Mesendoderm (in vitro differentiated cells): ENCODE measurements around the gene ZNF322.

ENCODE experiments used
- DNase-seq: peaks from one replicate; pipeline ENCODE4 v3.0.0; 2013
- H2AK5ac ChIP-seq: 2 replicates; pipeline ENCODE4 v1.6.1; 2013; ENCODE audit warnings: low read length, inconsistent platforms
- H2BK120ac ChIP-seq: 2 replicates; pipeline ENCODE4 v1.6.1; 2013; ENCODE audit warnings: low read depth, mild to moderate bottlenecking, low read length, moderate library complexity, mixed read lengths
- H2BK15ac ChIP-seq: replicated peaks from 2 replicates; pipeline ENCODE4 v1.6.1; 2013; ENCODE audit warnings: low read depth, mild to moderate bottlenecking, moderate library complexity
- H2BK5ac ChIP-seq: 2 replicates; pipeline ENCODE4 v1.6.1; 2013; ENCODE audit warnings: low read length, inconsistent platforms
- H3K18ac ChIP-seq: 2 replicates; pipeline ENCODE4 v1.6.1; 2013; ENCODE audit warnings: mild to moderate bottlenecking, low read length, mixed read lengths
- H3K23ac ChIP-seq: one replicate; pipeline ENCODE4 v1.6.1; 2013; ENCODE audit warnings: low read length
- H3K27ac ChIP-seq: 2 replicates; pipeline ENCODE4 v1.5.1; 2013; ENCODE audit warnings: low read depth, mild to moderate bottlenecking, inconsistent platforms, low read length, moderate library complexity
- H3K27me3 ChIP-seq: 2 replicates; pipeline ENCODE4 v1.6.1; 2013; ENCODE audit warnings: low read length, control low read depth, mild to moderate bottlenecking, inconsistent platforms; ENCODE audit not compliant: insufficient read depth, poor library complexity
- H3K36me3 ChIP-seq: 2 replicates; pipeline ENCODE4 v1.6.1; 2013; ENCODE audit warnings: low read length, inconsistent platforms; ENCODE audit not compliant: control insufficient read depth, insufficient read depth
- H3K4ac ChIP-seq: one replicate; pipeline ENCODE4 v1.6.1; 2013; ENCODE audit warnings: low read depth, mild to moderate bottlenecking, low read length, moderate library complexity
- H3K4me1 ChIP-seq: 2 replicates; pipeline ENCODE4 v1.6.1; 2013; ENCODE audit warnings: low read depth, low read length, inconsistent platforms; ENCODE audit not compliant: control insufficient read depth
- H3K4me2 ChIP-seq: 2 replicates; pipeline ENCODE4 v1.6.1; 2013; ENCODE audit warnings: low read length
- H3K4me3 ChIP-seq: 2 replicates; pipeline ENCODE4 v1.5.1; 2013; ENCODE audit warnings: mild to moderate bottlenecking, low read length
- H3K56ac ChIP-seq: one replicate; pipeline ENCODE4 v1.6.1; 2013; ENCODE audit warnings: low read length
- H3K79me1 ChIP-seq: 2 replicates; pipeline ENCODE4 v1.6.1; 2013; ENCODE audit warnings: low read length, inconsistent platforms
- H3K79me2 ChIP-seq: 2 replicates; pipeline ENCODE4 v1.6.1; 2013; ENCODE audit warnings: mild to moderate bottlenecking, low read length; ENCODE audit not compliant: control insufficient read depth, insufficient read depth
- H3K9ac ChIP-seq: 2 replicates; pipeline ENCODE4 v1.6.1; 2013; ENCODE audit warnings: low read length, inconsistent platforms
- H4K5ac ChIP-seq: one replicate; pipeline ENCODE4 v1.6.1; 2013; ENCODE audit warnings: low read length
- H4K8ac ChIP-seq: one replicate; pipeline ENCODE4 v1.6.1; 2013; ENCODE audit warnings: low read depth, mild to moderate bottlenecking, control low read depth, low read length, moderate library complexity
- WGBS: extraction: QIAGEN DNeasy Blood & Tissue Kit; methylation state at CpG from one replicate; pipeline ENCODE4 v1.1.7; 2013; ENCODE audit warnings: low lambda C conversion rate, missing lambda C conversion rate; ENCODE audit not compliant: insufficient coverage; ENCODE audit errors: extremely low coverage; 5-methylcytosine and 5-hydroxymethylcytosine counted together

Gene ZNF322

DNA sequence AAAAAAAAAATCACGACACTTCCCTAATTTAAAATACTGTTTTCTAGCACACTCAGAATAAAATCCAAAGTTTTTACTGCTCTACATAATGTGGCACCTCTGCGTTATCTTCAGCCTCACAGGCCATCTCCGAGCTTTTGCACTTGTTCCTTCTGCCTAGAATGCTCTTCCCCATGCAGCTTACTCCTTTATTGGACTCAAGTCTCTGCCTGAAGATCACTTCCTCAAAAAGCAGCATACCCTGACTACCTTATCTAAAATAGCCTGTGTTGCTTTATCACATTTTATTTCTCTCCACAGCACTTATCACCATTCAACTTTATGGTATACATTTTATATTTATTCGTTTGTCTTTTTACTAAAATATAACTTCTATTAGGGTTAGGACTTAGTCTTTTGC is 2.3 kb downstream of the ZNF322 start:
- Histone ChIP-seq H3K79me1 (peaks cover 3% of the 10 kb centered on the region), H3K23ac (no peak overlapping the region), H2BK15ac (no peak overlapping the region), H3K9ac (no peak overlapping the region), H4K8ac (no peak overlapping the region), H3K4me3 (no peak overlapping the region), H3K27ac (no peak overlapping the region), H2BK5ac (no peak overlapping the region), H3K4me1 (no peaks in the 10 kb centered on the region), H3K36me3 (no peaks in the 10 kb centered on the region), H3K56ac (no peak overlapping the region), H2BK120ac (no peak overlapping the region), H3K18ac (no peak overlapping the region), H3K79me2 (peaks cover 5% of the 10 kb centered on the region), H3K4ac (no peak overlapping the region), H3K27me3 (no peaks in the 10 kb centered on the region), H4K5ac (no peak overlapping the region), H3K4me2 (no peak overlapping the region), H2AK5ac (no peak overlapping the region)
- no CpG with 5 or more reads among the region's 4 CpGs for WGBS
- DNase-seq: no peak

DNA sequence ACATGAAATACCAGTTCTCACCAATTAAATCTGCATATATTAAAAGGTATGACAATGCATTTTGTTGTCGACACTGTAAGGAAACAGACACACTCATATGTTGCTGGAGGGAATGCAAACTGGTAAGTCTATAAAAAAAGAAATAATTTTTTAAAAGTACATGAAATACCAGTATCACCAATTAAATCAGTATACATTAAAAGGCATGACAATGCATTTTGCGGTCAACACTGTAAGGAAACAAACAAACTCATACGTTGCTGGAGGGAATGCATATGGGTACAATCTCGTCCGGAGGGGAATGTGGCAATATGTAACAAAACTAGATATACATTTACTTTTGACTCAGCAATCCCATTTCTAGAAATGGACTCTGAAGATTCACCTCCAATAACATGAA is 6.5 kb downstream of the ZNF322 start:
- Histone ChIP-seq H3K27me3 (no peaks in the 10 kb centered on the region), H3K9ac (no peak overlapping the region), H3K18ac (no peak overlapping the region), H2BK120ac (no peak overlapping the region), H2AK5ac (no peak overlapping the region), H2BK5ac (no peak overlapping the region), H3K56ac (no peak overlapping the region), H4K5ac (no peak overlapping the region), H3K36me3 (no peaks in the 10 kb centered on the region), H3K23ac (no peak overlapping the region), H2BK15ac (no peak overlapping the region), H3K4ac (no peak overlapping the region), H3K79me2 (no peaks in the 10 kb centered on the region), H3K79me1 (peaks cover 1% of the 10 kb centered on the region), H3K4me2 (no peak overlapping the region), H3K4me3 (no peak overlapping the region), H3K27ac (no peak overlapping the region), H3K4me1 (no peaks in the 10 kb centered on the region), H4K8ac (no peak overlapping the region)
- no peak for DNase-seq
- no CpG with 5 or more reads among the region's 5 CpGs for WGBS

DNA sequence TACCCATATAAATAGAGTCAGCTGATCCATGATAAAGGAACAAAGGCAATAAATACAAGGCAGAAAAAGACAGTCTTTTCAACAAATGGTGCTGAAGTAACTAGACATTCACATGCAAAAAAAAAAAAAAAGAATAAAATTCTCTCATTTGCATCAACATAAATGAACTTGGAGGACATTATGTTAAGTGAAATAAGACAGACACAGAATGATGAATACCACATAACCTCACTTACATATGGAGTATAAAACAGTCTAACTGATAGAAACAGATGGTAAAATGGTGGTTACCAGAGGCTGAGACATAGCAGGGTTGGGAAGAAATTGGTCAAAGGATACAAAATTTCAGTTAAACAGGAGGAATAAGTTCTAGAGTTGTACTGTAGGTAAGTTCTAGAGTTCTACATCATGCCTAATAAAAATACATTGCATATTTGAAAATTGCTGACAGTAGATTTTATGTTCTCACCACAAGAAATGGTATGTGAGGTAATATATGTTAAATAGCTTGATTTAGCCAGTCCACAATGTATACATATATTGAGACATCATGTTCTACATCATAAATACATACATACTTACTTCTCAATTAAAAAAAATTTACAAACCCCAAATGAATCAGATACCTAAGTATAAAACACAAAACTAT is 8.3 kb downstream of the ZNF322 start:
- Histone ChIP-seq H3K4me2 (no peak overlapping the region), H4K8ac (no peak overlapping the region), H2BK5ac (no peak overlapping the region), H3K79me1 (no peaks in the 10 kb centered on the region), H3K9ac (no peak overlapping the region), H2BK120ac (no peak overlapping the region), H4K5ac (no peak overlapping the region), H3K4me3 (no peak overlapping the region), H2AK5ac (no peak overlapping the region), H2BK15ac (no peak overlapping the region), H3K27ac (no peak overlapping the region), H3K27me3 (no peaks in the 10 kb centered on the region), H3K4ac (no peak overlapping the region), H3K56ac (no peak overlapping the region), H3K4me1 (no peaks in the 10 kb centered on the region), H3K18ac (no peak overlapping the region), H3K79me2 (no peaks in the 10 kb centered on the region), H3K36me3 (no peaks in the 10 kb centered on the region), H3K23ac (no peak overlapping the region)
- no peak for DNase-seq

DNA sequence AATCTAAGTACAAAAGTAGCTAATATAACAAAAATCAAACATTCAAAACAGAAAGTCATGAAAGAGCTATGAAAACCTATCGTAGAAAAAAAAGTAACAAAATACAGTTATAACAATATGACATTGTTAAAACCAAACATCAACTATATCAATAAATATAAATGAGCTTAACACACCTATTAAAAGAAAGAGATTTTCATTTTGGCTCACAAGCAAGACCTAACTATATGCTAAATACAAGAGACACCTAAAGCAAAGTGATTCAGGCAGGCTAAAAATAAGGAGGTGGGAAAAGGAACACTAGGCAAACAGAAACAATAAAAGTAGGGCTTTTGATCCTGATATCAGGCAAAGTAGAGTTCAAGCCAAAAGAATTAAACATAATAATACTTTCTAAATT is 13.5 kb downstream of the ZNF322 start:
- no peak overlapping the region for H3K27ac ChIP-seq
- no peaks in the 10 kb centered on the region for H3K79me2 ChIP-seq
- H3K79me1 ChIP-seq: peaks cover 4% of the 10 kb centered on the region
- no peak overlapping the region for H3K4ac ChIP-seq
- H3K18ac ChIP-seq: no peak overlapping the region
- H3K56ac ChIP-seq: no peak overlapping the region
- H2BK15ac ChIP-seq: no peak overlapping the region
- no peak overlapping the region for H2BK120ac ChIP-seq
- no peaks in the 10 kb centered on the region for H3K27me3 ChIP-seq
- H3K9ac ChIP-seq: no peak overlapping the region
- no peak overlapping the region for H3K4me2 ChIP-seq
- no peak overlapping the region for H2AK5ac ChIP-seq
- H4K5ac ChIP-seq: no peak overlapping the region
- no peak overlapping the region for H2BK5ac ChIP-seq
- WGBS: no CpG with 5 or more reads among the region's 1 CpG
- H3K36me3 ChIP-seq: no peaks in the 10 kb centered on the region
- DNase-seq: no peak
- no peak overlapping the region for H3K4me3 ChIP-seq
- H3K23ac ChIP-seq: no peak overlapping the region
- H4K8ac ChIP-seq: no peak overlapping the region
- H3K4me1 ChIP-seq: no peaks in the 10 kb centered on the region

DNA sequence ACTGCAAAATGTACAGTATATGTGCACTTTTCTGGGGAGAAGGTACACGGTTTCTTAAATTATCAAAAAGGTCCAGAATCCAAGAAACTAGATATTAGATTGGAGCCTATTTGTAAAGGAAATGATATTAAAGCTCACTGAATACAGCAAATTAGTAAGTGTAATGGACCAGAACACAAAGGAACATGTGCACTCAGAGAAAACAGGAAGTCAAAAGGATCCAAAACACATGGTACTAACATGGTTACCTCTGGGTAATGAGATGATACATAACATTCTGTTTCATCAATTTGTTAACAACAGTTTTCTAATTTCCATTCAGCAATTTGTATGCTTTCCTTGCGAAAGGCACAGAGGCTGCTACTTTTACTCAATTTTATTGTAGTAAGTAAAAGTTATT is 18.7 kb downstream of the ZNF322 start:
- Histone ChIP-seq H3K79me1 (peaks cover 9% of the 10 kb centered on the region), H3K56ac (no peak overlapping the region), H3K18ac (no peak overlapping the region), H3K27ac (no peak overlapping the region), H3K4me3 (no peak overlapping the region), H3K4me2 (no peak overlapping the region), H4K5ac (no peak overlapping the region), H2BK15ac (no peak overlapping the region), H3K9ac (no peak overlapping the region), H3K4ac (no peak overlapping the region), H3K27me3 (no peaks in the 10 kb centered on the region), H3K36me3 (peaks cover 2% of the 10 kb centered on the region), H3K23ac (no peak overlapping the region), H2BK120ac (no peak overlapping the region), H4K8ac (no peak overlapping the region), H3K4me1 (no peaks in the 10 kb centered on the region), H3K79me2 (peaks cover 2% of the 10 kb centered on the region), H2AK5ac (no peak overlapping the region), H2BK5ac (no peak overlapping the region)
- DNase-seq: no peak
- WGBS: no CpG with 5 or more reads among the region's 2 CpGs

DNA sequence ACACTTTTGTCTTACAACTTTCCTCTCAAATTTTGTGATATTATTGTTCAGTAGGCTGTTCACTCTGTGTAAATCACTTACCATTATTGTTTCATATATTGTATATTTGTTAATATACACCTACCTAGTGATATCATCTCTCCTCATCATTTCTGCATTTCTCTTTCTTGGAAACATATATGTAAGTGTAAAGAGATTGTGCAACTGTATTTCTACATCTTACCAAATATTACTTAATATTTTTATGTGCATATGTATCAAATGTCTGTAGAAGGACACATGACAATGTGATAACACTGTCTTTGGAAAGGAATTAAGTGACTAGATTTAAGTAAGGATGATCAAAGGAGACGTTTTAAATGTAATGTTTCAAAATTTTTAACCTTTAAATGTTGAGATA is 30.2 kb downstream of the ZNF322 start:
- H3K79me2 ChIP-seq: no peaks in the 10 kb centered on the region
- no peak overlapping the region for H3K4me3 ChIP-seq
- no peak overlapping the region for H2BK120ac ChIP-seq
- H3K18ac ChIP-seq: no peak overlapping the region
- no peak overlapping the region for H4K8ac ChIP-seq
- H3K9ac ChIP-seq: no peak overlapping the region
- H2BK15ac ChIP-seq: no peak overlapping the region
- no peak overlapping the region for H4K5ac ChIP-seq
- no peak overlapping the region for H3K23ac ChIP-seq
- H3K79me1 ChIP-seq: no peaks in the 10 kb centered on the region
- no peak overlapping the region for H2BK5ac ChIP-seq
- no peak overlapping the region for H3K4me2 ChIP-seq
- no peak overlapping the region for H3K56ac ChIP-seq
- WGBS: no CpG with 5 or more reads among the region's 1 CpG
- no peaks in the 10 kb centered on the region for H3K36me3 ChIP-seq
- no peaks in the 10 kb centered on the region for H3K27me3 ChIP-seq
- H3K4me1 ChIP-seq: no peaks in the 10 kb centered on the region
- H2AK5ac ChIP-seq: no peak overlapping the region
- H3K27ac ChIP-seq: no peak overlapping the region
- no peak overlapping the region for H3K4ac ChIP-seq
- DNase-seq: no peak
